ENCODE data around the gene GABPB2. TPM values are rescaled to one million over a fixed set of nuclear protein-coding genes. Genes with fewer than 3 reads are reported as not detected.
A peak's percentile ranks its signal among the peaks of the same experiment; 100 is the strongest.

Gene GABPB2
- total and polyA plus RNA-seq, 2 of the 13 experiments (the other 11 are each of a cell fraction or from before 2014, with no cell fraction given) = 0.09 TPM; not detected in 1

DNA sequence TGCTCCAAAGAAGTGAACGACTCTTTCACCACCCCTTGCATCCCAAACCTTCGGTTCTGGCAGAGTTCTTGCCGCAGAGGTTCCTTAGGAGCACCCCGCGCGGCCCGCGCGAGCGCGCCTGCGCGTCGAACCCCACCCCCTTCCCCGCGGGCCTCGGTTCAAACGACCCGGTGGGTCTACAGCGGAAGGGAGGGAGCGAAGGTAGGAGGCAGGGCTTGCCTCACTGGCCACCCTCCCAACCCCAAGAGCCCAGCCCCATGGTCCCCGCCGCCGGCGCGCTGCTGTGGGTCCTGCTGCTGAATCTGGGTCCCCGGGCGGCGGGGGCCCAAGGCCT, 23.0 kb upstream of the GABPB2 start, which contains the start of gene C1orf56 (continued):
- TF ChIP-seq, protein P1, sequence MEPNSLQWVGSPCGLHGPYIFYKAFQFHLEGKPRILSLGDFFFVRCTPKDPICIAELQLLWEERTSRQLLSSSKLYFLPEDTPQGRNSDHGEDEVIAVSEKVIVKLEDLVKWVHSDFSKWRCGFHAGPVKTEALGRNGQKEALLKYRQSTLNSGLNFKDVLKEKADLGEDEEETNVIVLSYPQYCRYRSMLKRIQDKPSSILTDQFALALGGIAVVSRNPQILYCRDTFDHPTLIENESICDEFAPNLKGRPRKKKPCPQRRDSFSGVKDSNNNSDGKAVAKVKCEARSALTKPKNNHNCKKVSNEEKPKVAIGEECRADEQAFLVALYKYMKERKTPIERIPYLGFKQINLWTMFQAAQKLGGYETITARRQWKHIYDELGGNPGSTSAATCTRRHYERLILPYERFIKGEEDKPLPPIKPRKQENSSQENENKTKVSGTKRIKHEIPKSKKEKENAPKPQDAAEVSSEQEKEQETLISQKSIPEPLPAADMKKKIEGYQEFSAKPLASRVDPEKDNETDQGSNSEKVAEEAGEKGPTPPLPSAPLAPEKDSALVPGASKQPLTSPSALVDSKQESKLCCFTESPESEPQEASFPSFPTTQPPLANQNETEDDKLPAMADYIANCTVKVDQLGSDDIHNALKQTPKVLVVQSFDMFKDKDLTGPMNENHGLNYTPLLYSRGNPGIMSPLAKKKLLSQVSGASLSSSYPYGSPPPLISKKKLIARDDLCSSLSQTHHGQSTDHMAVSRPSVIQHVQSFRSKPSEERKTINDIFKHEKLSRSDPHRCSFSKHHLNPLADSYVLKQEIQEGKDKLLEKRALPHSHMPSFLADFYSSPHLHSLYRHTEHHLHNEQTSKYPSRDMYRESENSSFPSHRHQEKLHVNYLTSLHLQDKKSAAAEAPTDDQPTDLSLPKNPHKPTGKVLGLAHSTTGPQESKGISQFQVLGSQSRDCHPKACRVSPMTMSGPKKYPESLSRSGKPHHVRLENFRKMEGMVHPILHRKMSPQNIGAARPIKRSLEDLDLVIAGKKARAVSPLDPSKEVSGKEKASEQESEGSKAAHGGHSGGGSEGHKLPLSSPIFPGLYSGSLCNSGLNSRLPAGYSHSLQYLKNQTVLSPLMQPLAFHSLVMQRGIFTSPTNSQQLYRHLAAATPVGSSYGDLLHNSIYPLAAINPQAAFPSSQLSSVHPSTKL (CRISPR knock-in tag; IDR thresholded peaks at IDR 0.05) = peak; percentile 40; the same call in 1 of the 2 replicates
- no peak for TF ChIP-seq ZFP1 (CRISPR knock-in tag; IDR thresholded peaks at IDR 0.05)
- no peak for TF ChIP-seq TGIF2 (CRISPR knock-in tag; IDR thresholded peaks at IDR 0.05)
- no peak for TF ChIP-seq SRSF1 (optimal IDR thresholded peaks at IDR 0.05; ENCODE audit: low read depth, low read length)
- no peak for TF ChIP-seq SRSF4 (IDR thresholded peaks at IDR 0.05; ENCODE audit: low read depth, low read length, poor library complexity, severe bottlenecking)
- no peak for TF ChIP-seq PHF5A (CRISPR knock-in tag; IDR thresholded peaks at IDR 0.05; ENCODE audit: low read depth, unreplicated experiment)
- peak; percentile 42; the same call in 1 of the 2 replicates for TF ChIP-seq RAD21 (CRISPR knock-in tag; IDR thresholded peaks at IDR 0.05)
- no peak for TF ChIP-seq CCAR2 (optimal IDR thresholded peaks at IDR 0.05; ENCODE audit: low read depth, low read length)
- no peak for TF ChIP-seq MTF2 (CRISPR knock-in tag; IDR thresholded peaks at IDR 0.05; ENCODE audit: borderline replicate concordance)
- no peak for TF ChIP-seq THYN1 (CRISPR knock-in tag; IDR thresholded peaks at IDR 0.05; ENCODE audit: borderline replicate concordance, low read depth)
- 0 out of 2 replicates have a peak, but pooled peaks have one; percentile 71 for TF ChIP-seq ZFY (CRISPR knock-in tag; IDR thresholded peaks at IDR 0.05)
- TF ChIP-seq POLR2AphosphoS5 (IDR thresholded peaks at IDR 0.05; ENCODE audit: low read depth, low read length) = peak; percentile 65
- TF ChIP-seq ZNF335 (CRISPR knock-in tag; IDR thresholded peaks at IDR 0.05) = no peak
- no peak for TF ChIP-seq ZNF746 (CRISPR knock-in tag; IDR thresholded peaks at IDR 0.05)
- TF ChIP-seq JUNB (CRISPR knock-in tag; IDR thresholded peaks at IDR 0.05; ENCODE audit: borderline replicate concordance) = no peak
- TF ChIP-seq, protein P2, sequence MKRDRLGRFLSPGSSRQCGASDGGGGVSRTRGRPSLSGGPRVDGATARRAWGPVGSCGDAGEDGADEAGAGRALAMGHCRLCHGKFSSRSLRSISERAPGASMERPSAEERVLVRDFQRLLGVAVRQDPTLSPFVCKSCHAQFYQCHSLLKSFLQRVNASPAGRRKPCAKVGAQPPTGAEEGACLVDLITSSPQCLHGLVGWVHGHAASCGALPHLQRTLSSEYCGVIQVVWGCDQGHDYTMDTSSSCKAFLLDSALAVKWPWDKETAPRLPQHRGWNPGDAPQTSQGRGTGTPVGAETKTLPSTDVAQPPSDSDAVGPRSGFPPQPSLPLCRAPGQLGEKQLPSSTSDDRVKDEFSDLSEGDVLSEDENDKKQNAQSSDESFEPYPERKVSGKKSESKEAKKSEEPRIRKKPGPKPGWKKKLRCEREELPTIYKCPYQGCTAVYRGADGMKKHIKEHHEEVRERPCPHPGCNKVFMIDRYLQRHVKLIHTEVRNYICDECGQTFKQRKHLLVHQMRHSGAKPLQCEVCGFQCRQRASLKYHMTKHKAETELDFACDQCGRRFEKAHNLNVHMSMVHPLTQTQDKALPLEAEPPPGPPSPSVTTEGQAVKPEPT (CRISPR knock-in tag; IDR thresholded peaks at IDR 0.05; ENCODE audit: low read depth) = no peak
